ENCODE results near the gene NVL. TPM values are rescaled to one million over a fixed set of nuclear protein-coding genes. Genes with fewer than 3 reads are reported as not detected.

The NVL gene
- total and polyA plus RNA-seq, 7 experiments from 2014 or later, result 16.1 to 48.6 (median 24.7) TPM

DNA sequence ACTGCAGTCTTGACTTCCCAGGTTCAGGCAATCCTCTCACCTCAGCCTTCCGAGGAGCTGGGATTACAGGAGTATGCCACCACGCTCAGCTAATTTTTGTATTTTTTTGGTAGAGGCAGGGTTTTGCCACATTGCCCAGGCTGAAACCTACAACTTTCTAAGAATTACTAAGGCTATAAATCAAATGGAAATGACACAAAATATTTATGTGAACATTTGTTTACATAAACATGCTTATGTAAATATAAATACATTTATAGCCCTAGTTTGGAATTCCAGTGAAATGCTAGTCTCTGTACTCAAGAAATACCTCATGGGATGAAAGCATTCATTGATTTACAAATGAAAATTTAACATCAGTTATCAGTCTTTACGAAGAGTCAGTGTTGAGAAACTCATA lies 47.8 kb downstream of the NVL start:
- H3K4me1 ChIP-seq (ENCODE audit: control insufficient read depth in 2 of 2, insufficient read depth in 2 of 2, low read length in 2 of 2), result no peaks in the 10 kb centered on the region
- ChIA-PET CTCF (interaction anchor here (0.8 kb wide), 1 partner anchor 19 kb away, joined by 3 read pairs; no protein-coding TSS in a partner anchor), POLR2A (no interaction called here)
- Mint-ChIP-seq H3K4me3 (no peak overlapping the region), H3K9me3 (no peaks in the 10 kb centered on the region), H3K4me1 (peaks cover 0 to 4% (median 0%) of the 10 kb centered on the region in 7 donors), H3K36me3 (peaks cover 4 to 34% (median 17%) of the 10 kb centered on the region in 5 donors), H3K27me3 (no peaks in the 10 kb centered on the region), H3K27ac (no peak overlapping the region)
- DNase-seq (no peak), ATAC-seq (no peak)
- no peak overlapping the region for H3K27ac ChIP-seq (ENCODE audit: low read depth, low read length)
- intact Hi-C loops (cut with micrococcal nuclease), result no loop called here
- peaks cover 0 to 22% (median 4%) of the 10 kb centered on the region in 3 experiments for H3K36me3 ChIP-seq (ENCODE audit: control insufficient read depth in 2 of 3, insufficient read depth in 3 of 3, low read length in 3 of 3)
- no peak overlapping the region for H3K4me3 ChIP-seq (ENCODE audit: low read length)
- H3K27me3 ChIP-seq (ENCODE audit: control insufficient read depth in 2 of 2, insufficient read depth in 2 of 2, low read length in 2 of 2), result no peaks in the 10 kb centered on the region
- no peaks in the 10 kb centered on the region for H3K9me3 ChIP-seq (ENCODE audit: control insufficient read depth in 2 of 3, low read length in 3 of 3)

GRCh38 chr1:224276771-224277487 lies 53.0 kb downstream of the NVL start:
- H3K4me1 ChIP-seq (ENCODE audit: control insufficient read depth in 2 of 2, insufficient read depth in 2 of 2, low read length in 2 of 2), result no peaks in the 10 kb centered on the region
- no peak overlapping the region for H3K4me3 Mint-ChIP-seq
- peak overlapping the region in 3 of 9 donors; percentile 2 to 27 (median 4) for H3K27ac Mint-ChIP-seq
- no peaks in the 10 kb centered on the region for H3K9me3 ChIP-seq (ENCODE audit: control insufficient read depth in 2 of 3, low read length in 3 of 3)
- POLR2A ChIA-PET, result no interaction called here
- CTCF ChIA-PET, result interaction anchor here (0.6 kb wide), 1 partner anchor 417 kb away, joined by 4 read pairs; no protein-coding TSS in a partner anchor
- peaks cover 9 to 41% (median 21%) of the 10 kb centered on the region in 5 donors for H3K36me3 Mint-ChIP-seq
- intact Hi-C loops (cut with micrococcal nuclease), result no loop called here
- H3K27ac ChIP-seq (ENCODE audit: low read depth, low read length), result no peak overlapping the region
- no peak overlapping the region for H3K4me3 ChIP-seq (ENCODE audit: low read length)
- H3K27me3 Mint-ChIP-seq, result no peaks in the 10 kb centered on the region
- no peaks in the 10 kb centered on the region for H3K27me3 ChIP-seq (ENCODE audit: control insufficient read depth in 2 of 2, insufficient read depth in 2 of 2, low read length in 2 of 2)
- DNase-seq, result no peak
- ATAC-seq, result no peak
- no peaks in the 10 kb centered on the region for H3K9me3 Mint-ChIP-seq
- peaks cover 0 to 18% (median 0%) of the 10 kb centered on the region in 3 experiments for H3K36me3 ChIP-seq (ENCODE audit: control insufficient read depth in 2 of 3, insufficient read depth in 3 of 3, low read length in 3 of 3)
- H3K4me1 Mint-ChIP-seq, result peaks cover 0 to 3% (median 0%) of the 10 kb centered on the region in 7 donors

DNA sequence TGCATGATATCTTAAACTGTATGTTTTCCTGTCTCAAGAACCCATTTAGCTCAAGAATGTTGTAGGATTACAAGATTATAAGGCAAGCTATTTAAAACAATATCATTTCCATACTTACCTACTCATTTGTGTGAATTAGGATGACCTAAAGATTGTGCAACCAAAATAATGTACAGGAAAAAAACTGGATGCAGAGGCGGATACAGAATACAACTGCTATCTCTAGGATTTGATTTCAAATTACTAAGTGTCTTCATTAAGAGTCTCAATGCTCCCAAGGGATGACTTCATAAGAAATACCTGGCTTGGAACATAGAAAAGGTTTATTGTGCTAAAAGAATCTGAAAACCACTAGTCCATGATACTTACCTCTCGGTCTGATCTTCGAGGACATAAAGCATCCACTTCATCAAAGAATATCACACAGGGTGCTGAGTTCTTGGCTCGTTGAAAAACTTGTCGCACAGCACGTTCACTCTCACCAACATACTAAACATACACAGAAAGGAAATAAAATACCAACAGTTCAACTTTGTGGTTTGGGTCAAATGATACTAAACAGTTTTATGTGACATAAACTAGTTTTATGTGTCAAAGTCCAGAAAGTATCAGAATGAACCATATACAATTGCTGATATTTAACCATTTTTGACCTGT lies 54.9 kb downstream of the NVL start:
- H3K9me3 ChIP-seq (ENCODE audit: control insufficient read depth in 2 of 3, low read length in 3 of 3), result no peaks in the 10 kb centered on the region
- POLR2A ChIA-PET, result interaction anchor here (0.6 kb wide), 1 partner anchor 583 kb away, joined by 5 read pairs; no protein-coding TSS in a partner anchor
- CTCF ChIA-PET, result no interaction called here
- H3K4me1 ChIP-seq (ENCODE audit: control insufficient read depth in 2 of 2, insufficient read depth in 2 of 2, low read length in 2 of 2), result no peaks in the 10 kb centered on the region
- peaks cover 0 to 3% (median 0%) of the 10 kb centered on the region in 7 donors for H3K4me1 Mint-ChIP-seq
- H3K36me3 Mint-ChIP-seq, result peaks cover 9 to 31% (median 17%) of the 10 kb centered on the region in 5 donors
- H3K9me3 Mint-ChIP-seq, result no peaks in the 10 kb centered on the region
- intact Hi-C loops (cut with micrococcal nuclease), result no loop called here
- peak overlapping the region in 1 of 9 donors; percentile 22 for H3K27ac Mint-ChIP-seq
- no peak overlapping the region for H3K27ac ChIP-seq (ENCODE audit: low read depth, low read length)
- H3K27me3 ChIP-seq (ENCODE audit: control insufficient read depth in 2 of 2, insufficient read depth in 2 of 2, low read length in 2 of 2), result no peaks in the 10 kb centered on the region
- ATAC-seq (no peak), DNase-seq (no peak)
- H3K36me3 ChIP-seq (ENCODE audit: control insufficient read depth in 2 of 3, insufficient read depth in 3 of 3, low read length in 3 of 3), result peaks cover 0 to 12% (median 2%) of the 10 kb centered on the region in 3 experiments
- no peak overlapping the region for H3K4me3 ChIP-seq (ENCODE audit: low read length)
- H3K4me3 Mint-ChIP-seq, result no peak overlapping the region
- H3K27me3 Mint-ChIP-seq, result no peaks in the 10 kb centered on the region

- Histone ChIP-seq H3K4me1 (ENCODE audit: control insufficient read depth in 2 of 2, insufficient read depth in 2 of 2, low read length in 2 of 2) (no peaks in the 10 kb centered on the region), H3K27ac (ENCODE audit: low read depth, low read length) (no peak overlapping the region), H3K4me3 (ENCODE audit: low read length) (no peak overlapping the region), H3K27me3 (ENCODE audit: control insufficient read depth in 2 of 2, insufficient read depth in 2 of 2, low read length in 2 of 2) (no peaks in the 10 kb centered on the region), H3K9me3 (ENCODE audit: control insufficient read depth in 2 of 3, low read length in 3 of 3) (no peaks in the 10 kb centered on the region), H3K36me3 (ENCODE audit: control insufficient read depth in 2 of 3, insufficient read depth in 3 of 3, low read length in 3 of 3) (peaks cover 0 to 18% (median 3%) of the 10 kb centered on the region in 3 experiments)
- intact Hi-C loops (cut with micrococcal nuclease), result no loop called here
- ATAC-seq (no peak), DNase-seq (no peak)
- Mint-ChIP-seq H3K27ac (peak overlapping the region in 1 of 9 donors; percentile 72), H3K9me3 (no peaks in the 10 kb centered on the region), H3K4me3 (no peak overlapping the region), H3K36me3 (peaks cover 9 to 38% (median 17%) of the 10 kb centered on the region in 5 donors), H3K27me3 (no peaks in the 10 kb centered on the region), H3K4me1 (peaks cover 0 to 6% (median 0%) of the 10 kb centered on the region in 7 donors)
- ChIA-PET POLR2A (no interaction called here), CTCF (no interaction called here)
These were observed 56.3 kb downstream of the NVL start for GRCh38 chr1:224273641-224274040.

DNA sequence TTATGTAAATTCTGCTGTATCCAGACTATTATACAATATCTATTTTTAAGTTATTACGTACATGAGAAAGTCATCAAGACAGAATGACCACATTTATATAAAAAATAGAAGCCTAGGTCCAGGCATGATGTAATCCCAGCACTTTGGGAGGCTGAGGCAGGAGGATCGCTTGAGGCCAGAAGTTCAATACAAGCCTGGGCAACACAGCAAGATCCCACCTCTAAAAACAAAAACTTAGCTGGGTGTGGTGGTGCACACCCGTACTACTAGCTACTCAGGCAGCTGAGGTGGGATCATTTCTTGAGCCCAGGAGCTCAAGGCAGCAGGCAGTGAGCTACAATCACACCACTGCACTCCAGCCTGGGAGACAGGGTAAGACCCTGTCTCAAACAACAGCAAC lies 58.9 kb downstream of the NVL start:
- no peaks in the 10 kb centered on the region for H3K9me3 Mint-ChIP-seq
- peaks cover 11 to 39% (median 15%) of the 10 kb centered on the region in 5 donors for H3K36me3 Mint-ChIP-seq
- POLR2A ChIA-PET, result no interaction called here
- DNase-seq (no peak), ATAC-seq (no peak)
- H3K27ac Mint-ChIP-seq, result no peak overlapping the region
- H3K27me3 Mint-ChIP-seq, result no peaks in the 10 kb centered on the region
- Histone ChIP-seq H3K27me3 (ENCODE audit: control insufficient read depth in 2 of 2, insufficient read depth in 2 of 2, low read length in 2 of 2) (no peaks in the 10 kb centered on the region), H3K4me3 (ENCODE audit: low read length) (no peak overlapping the region), H3K4me1 (ENCODE audit: control insufficient read depth in 2 of 2, insufficient read depth in 2 of 2, low read length in 2 of 2) (no peaks in the 10 kb centered on the region), H3K27ac (ENCODE audit: low read depth, low read length) (no peak overlapping the region), H3K36me3 (ENCODE audit: control insufficient read depth in 2 of 3, insufficient read depth in 3 of 3, low read length in 3 of 3) (peaks cover 0 to 35% (median 7%) of the 10 kb centered on the region in 3 experiments), H3K9me3 (ENCODE audit: control insufficient read depth in 2 of 3, low read length in 3 of 3) (no peaks in the 10 kb centered on the region)
- intact Hi-C loops (cut with micrococcal nuclease), result no loop called here
- H3K4me1 Mint-ChIP-seq, result peaks cover 0 to 25% (median 0%) of the 10 kb centered on the region in 7 donors
- CTCF ChIA-PET, result no interaction called here
- H3K4me3 Mint-ChIP-seq, result no peak overlapping the region

- Mint-ChIP-seq H3K27me3 (no peaks in the 10 kb centered on the region), H3K36me3 (peaks cover 7 to 35% (median 16%) of the 10 kb centered on the region in 5 donors)
- CTCF ChIA-PET, result no interaction called here
These were observed 62.0 kb downstream of the NVL start for GRCh38 chr1:224267925-224268324.

More at GRCh38 chr1:224267925-224268324, 62.0 kb downstream of the NVL start:
- Histone ChIP-seq H3K9me3 (ENCODE audit: control insufficient read depth in 2 of 3, low read length in 3 of 3) (no peaks in the 10 kb centered on the region), H3K4me1 (ENCODE audit: control insufficient read depth in 2 of 2, insufficient read depth in 2 of 2, low read length in 2 of 2) (no peaks in the 10 kb centered on the region), H3K27ac (ENCODE audit: low read depth, low read length) (no peak overlapping the region), H3K4me3 (ENCODE audit: low read length) (no peak overlapping the region), H3K27me3 (ENCODE audit: control insufficient read depth in 2 of 2, insufficient read depth in 2 of 2, low read length in 2 of 2) (no peaks in the 10 kb centered on the region), H3K36me3 (ENCODE audit: control insufficient read depth in 2 of 3, insufficient read depth in 3 of 3, low read length in 3 of 3) (peaks cover 0 to 30% (median 7%) of the 10 kb centered on the region in 3 experiments)
- ATAC-seq (no peak), DNase-seq (no peak)
- no peaks in the 10 kb centered on the region for H3K9me3 Mint-ChIP-seq
- POLR2A ChIA-PET, result no interaction called here
- H3K4me1 Mint-ChIP-seq, result peaks cover under 1 to 34% (median under 1%) of the 10 kb centered on the region in 7 donors
- intact Hi-C loops (cut with micrococcal nuclease), result no loop called here
- peak overlapping the region in 1 of 9 donors; percentile 40 for H3K27ac Mint-ChIP-seq
- no peak overlapping the region for H3K4me3 Mint-ChIP-seq
